Fibroblast of skin of left quadriceps (primary cell): ENCODE data around the gene ARHGAP29.
A peak's percentile ranks its signal among the peaks of the same experiment; 100 is the strongest.

ENCODE experiments used
- DNase-seq, 2 experiments: peaks; one replicate each; pipeline ENCODE4 v3.0.0-alpha.2; 2013; ENCODE audit warnings: low read depth in 2 of 2

The ARHGAP29 gene

GRCh38 chr1:94234615-94235014, 2.8 kb downstream of the ARHGAP29 start:
- no peak for DNase-seq

- no peak for DNase-seq
Observed at GRCh38 chr1:94231746-94232145, 5.6 kb downstream of the ARHGAP29 start.

- DNase-seq: no peak
Observed at GRCh38 chr1:94230920-94231319, 6.5 kb downstream of the ARHGAP29 start.

GRCh38 chr1:94228640-94229375, 8.6 kb downstream of the ARHGAP29 start:
- DNase-seq: no peak

- DNase-seq: no peak
Observed at GRCh38 chr1:94227624-94228023, 9.8 kb downstream of the ARHGAP29 start.

GRCh38 chr1:94225845-94226244, 11.5 kb downstream of the ARHGAP29 start:
- DNase-seq: no peak

GRCh38 chr1:94218332-94218731, 19.1 kb downstream of the ARHGAP29 start:
- DNase-seq: no peak

- DNase-seq: no peak
Observed at GRCh38 chr1:94215955-94216354, 21.4 kb downstream of the ARHGAP29 start.

GRCh38 chr1:94209982-94210381, 27.4 kb downstream of the ARHGAP29 start:
- no peak for DNase-seq

GRCh38 chr1:94209425-94209824, 28.0 kb downstream of the ARHGAP29 start:
- peak; percentile 8 to 15 for DNase-seq

- DNase-seq: no peak
Observed at GRCh38 chr1:94207695-94208094, 29.7 kb downstream of the ARHGAP29 start.

- no peak for DNase-seq
Observed at GRCh38 chr1:94205639-94206038, 31.7 kb downstream of the ARHGAP29 start.

- no peak for DNase-seq
Observed at GRCh38 chr1:94202241-94202640, 35.1 kb downstream of the ARHGAP29 start.

- no peak for DNase-seq
Observed at GRCh38 chr1:94199398-94199797, 38.0 kb downstream of the ARHGAP29 start.

- no peak for DNase-seq
Observed at GRCh38 chr1:94194079-94194865, 43.1 kb downstream of the ARHGAP29 start.

GRCh38 chr1:94193128-94193527, 44.3 kb downstream of the ARHGAP29 start:
- DNase-seq: no peak

- DNase-seq: no peak
Observed at GRCh38 chr1:94191216-94191615, 46.2 kb downstream of the ARHGAP29 start.

GRCh38 chr1:94186946-94187345, 50.4 kb downstream of the ARHGAP29 start:
- no peak for DNase-seq

GRCh38 chr1:94183197-94183815, 54.1 kb downstream of the ARHGAP29 start:
- no peak for DNase-seq

- DNase-seq: no peak
Observed at GRCh38 chr1:94182191-94182590, 55.2 kb downstream of the ARHGAP29 start.

GRCh38 chr1:94180650-94181049, 56.7 kb downstream of the ARHGAP29 start:
- DNase-seq: no peak

GRCh38 chr1:94178901-94179300, 58.5 kb downstream of the ARHGAP29 start:
- no peak for DNase-seq

GRCh38 chr1:94169126-94169525, 68.3 kb downstream of the ARHGAP29 start:
- DNase-seq: no peak
